OCI-LY1 (cell line): ENCODE results near the gene NFASC.

Experiments
- H2AFZ ChIP-seq: fragments of 200-600 bp; sonication (generic), shearing (Covaris generic); 2 replicates; pipeline ENCODE4 v1.6.0; 2014; ENCODE audit warnings: antibody characterized with exemption, mild to moderate bottlenecking, low read length
- H3F3A ChIP-seq: fragments of 200-600 bp; sonication (generic), shearing (Covaris generic); 2 replicates; pipeline ENCODE4 v1.6.0; 2014; ENCODE audit warnings: mild to moderate bottlenecking, antibody characterized with exemption, low read length, moderate library complexity; ENCODE audit not compliant: insufficient read depth
- H3K27ac ChIP-seq: fragments of 200-600 bp; sonication (generic); 2 replicates; pipeline ENCODE4 v1.5.1; 2014; ENCODE audit warnings: low read length, mixed run types, mild to moderate bottlenecking, low read depth; ENCODE audit not compliant: poor library complexity, severe bottlenecking
- H3K27me3 ChIP-seq: fragments of 200-600 bp; sonication (generic); 2 replicates; pipeline ENCODE4 v1.6.0; 2014; ENCODE audit warnings: antibody characterized with exemption, mild to moderate bottlenecking, low read length, moderate library complexity; ENCODE audit not compliant: insufficient read depth
- H3K36me3 ChIP-seq: fragments of 200-600 bp; sonication (generic); 2 replicates; pipeline ENCODE4 v1.6.1; 2014; ENCODE audit warnings: mild to moderate bottlenecking, antibody characterized with exemption, low read length, moderate library complexity, mixed read lengths; ENCODE audit not compliant: insufficient read depth
- H3K4me1 ChIP-seq: fragments of 200-600 bp; sonication (generic); 2 replicates; pipeline ENCODE4 v1.5.1; 2014; ENCODE audit warnings: mild to moderate bottlenecking, low read length, moderate library complexity; ENCODE audit not compliant: insufficient read depth, severe bottlenecking
- H3K4me2 ChIP-seq: fragments of 200-600 bp; sonication (generic), shearing (Covaris generic); 2 replicates; pipeline ENCODE4 v1.6.1; 2014; ENCODE audit warnings: low read length
- H3K4me3 ChIP-seq: fragments of 200-600 bp; sonication (generic); 2 replicates; pipeline ENCODE4 v1.5.1; 2014; ENCODE audit warnings: low read length, low read depth, mild to moderate bottlenecking, mixed read lengths; ENCODE audit not compliant: poor library complexity, severe bottlenecking
- H3K79me2 ChIP-seq: fragments of 200-600 bp; shearing (Covaris generic); 2 replicates; pipeline ENCODE4 v1.6.1; 2016; ENCODE audit warnings: mixed run types, low read length, mixed read lengths; ENCODE audit not compliant: insufficient read depth
- H3K9ac ChIP-seq: fragments of 200-600 bp; sonication (generic), shearing (Covaris generic); 2 replicates; pipeline ENCODE4 v1.6.1; 2014; ENCODE audit warnings: mild to moderate bottlenecking, low read length, mixed read lengths
- H3K9me2 ChIP-seq: fragments of 200-600 bp; sonication (generic), shearing (Covaris generic); 2 replicates; pipeline ENCODE4 v1.6.1; 2014; ENCODE audit warnings: low read depth, mild to moderate bottlenecking, low read length, mixed read lengths
- H3K9me3 ChIP-seq: fragments of 200-600 bp; shearing (Covaris generic); 2 replicates; pipeline ENCODE4 v1.6.1; 2014; ENCODE audit warnings: low read length, mixed read lengths
- H4K20me1 ChIP-seq: fragments of 200-600 bp; sonication (generic), shearing (Covaris generic); 2 replicates; pipeline ENCODE4 v1.6.0; 2016; ENCODE audit warnings: mild to moderate bottlenecking, low read length; ENCODE audit not compliant: insufficient read depth
- EZH2 ChIP-seq: fragments of 200-600 bp; sonication (generic), shearing (Covaris generic); IDR thresholded peaks from 2 replicates; pipeline ENCODE4 v1.8.0; 2017; ENCODE audit warnings: borderline replicate concordance, mixed run types, mild to moderate bottlenecking, antibody characterized with exemption, low read length, moderate library complexity, mixed read lengths
- TF ChIP-seq, protein P1 (sequence below): fragments of 200-600 bp; sonication (generic), shearing (Covaris generic); IDR thresholded peaks from 2 replicates; pipeline ENCODE4 v1.5.1; 2017; ENCODE audit warnings: mild to moderate bottlenecking, antibody characterized with exemption, low read length, moderate library complexity, mixed read lengths

Gene NFASC

DNA sequence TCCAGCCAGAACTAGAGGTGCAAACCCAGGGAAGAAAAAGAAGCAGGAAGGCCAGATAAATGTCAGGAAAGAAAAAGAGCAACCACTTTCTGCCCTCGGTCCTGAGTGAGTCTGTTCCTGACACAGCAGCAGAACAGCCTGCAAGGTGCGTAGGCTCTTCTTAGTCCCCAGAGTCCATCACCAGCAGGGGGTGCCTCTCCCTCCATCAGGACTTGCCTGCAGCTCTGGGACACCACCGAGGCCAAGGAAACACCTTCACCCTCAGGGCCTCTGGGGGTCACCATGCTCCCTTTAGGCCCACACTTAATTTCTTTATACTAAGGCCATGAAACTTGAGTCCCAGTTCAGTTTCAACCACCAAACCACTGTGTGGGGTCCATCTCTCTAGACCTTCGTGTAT, 43.7 kb upstream of the NFASC start:
- H2AFZ ChIP-seq, result no peak overlapping the region
- H3F3A ChIP-seq, result no peaks in the 10 kb centered on the region
- H3K79me2 ChIP-seq, result no peaks in the 10 kb centered on the region
- no peaks in the 10 kb centered on the region for H4K20me1 ChIP-seq
- no peak overlapping the region for H3K4me3 ChIP-seq
- no peaks in the 10 kb centered on the region for H3K27me3 ChIP-seq
- H3K27ac ChIP-seq, result no peak overlapping the region
- no peaks in the 10 kb centered on the region for H3K9me2 ChIP-seq
- H3K9ac ChIP-seq, result no peak overlapping the region
- H3K36me3 ChIP-seq, result no peaks in the 10 kb centered on the region
- H3K4me2 ChIP-seq, result no peak overlapping the region
- H3K9me3 ChIP-seq, result no peaks in the 10 kb centered on the region
- no peaks in the 10 kb centered on the region for H3K4me1 ChIP-seq
- no peak for TF ChIP-seq EZH2
- TF ChIP-seq, protein P1, sequence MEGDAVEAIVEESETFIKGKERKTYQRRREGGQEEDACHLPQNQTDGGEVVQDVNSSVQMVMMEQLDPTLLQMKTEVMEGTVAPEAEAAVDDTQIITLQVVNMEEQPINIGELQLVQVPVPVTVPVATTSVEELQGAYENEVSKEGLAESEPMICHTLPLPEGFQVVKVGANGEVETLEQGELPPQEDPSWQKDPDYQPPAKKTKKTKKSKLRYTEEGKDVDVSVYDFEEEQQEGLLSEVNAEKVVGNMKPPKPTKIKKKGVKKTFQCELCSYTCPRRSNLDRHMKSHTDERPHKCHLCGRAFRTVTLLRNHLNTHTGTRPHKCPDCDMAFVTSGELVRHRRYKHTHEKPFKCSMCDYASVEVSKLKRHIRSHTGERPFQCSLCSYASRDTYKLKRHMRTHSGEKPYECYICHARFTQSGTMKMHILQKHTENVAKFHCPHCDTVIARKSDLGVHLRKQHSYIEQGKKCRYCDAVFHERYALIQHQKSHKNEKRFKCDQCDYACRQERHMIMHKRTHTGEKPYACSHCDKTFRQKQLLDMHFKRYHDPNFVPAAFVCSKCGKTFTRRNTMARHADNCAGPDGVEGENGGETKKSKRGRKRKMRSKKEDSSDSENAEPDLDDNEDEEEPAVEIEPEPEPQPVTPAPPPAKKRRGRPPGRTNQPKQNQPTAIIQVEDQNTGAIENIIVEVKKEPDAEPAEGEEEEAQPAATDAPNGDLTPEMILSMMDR, result peak; percentile 58

DNA sequence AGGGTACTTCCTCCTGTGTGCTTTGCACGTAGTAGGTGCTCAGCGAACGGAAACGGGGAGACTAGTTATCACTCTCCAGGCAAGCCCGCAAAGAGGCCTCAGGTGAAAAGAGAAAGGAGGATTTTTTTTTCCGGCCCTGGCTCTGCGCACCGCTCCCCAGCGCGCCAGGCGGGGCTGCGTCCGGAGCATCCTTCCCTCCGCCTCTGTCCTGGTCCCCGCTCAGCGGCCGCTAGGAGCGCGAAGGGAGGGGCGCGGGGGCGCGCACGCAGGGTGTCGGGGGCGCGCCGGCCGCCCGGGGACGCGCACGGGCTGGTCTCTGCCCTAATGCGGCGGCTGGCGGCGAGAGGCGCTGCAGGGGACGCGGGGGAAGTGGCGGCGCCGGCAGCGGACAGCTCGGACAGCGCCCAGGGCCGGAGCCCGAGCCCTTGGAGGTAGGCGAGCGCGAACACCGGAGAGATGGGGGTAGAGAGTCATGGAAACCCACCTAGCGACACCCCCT, 42.3 kb upstream of the NFASC start:
- H3K9me3 ChIP-seq, result no peaks in the 10 kb centered on the region
- H3K27me3 ChIP-seq, result no peaks in the 10 kb centered on the region
- H3F3A ChIP-seq, result no peaks in the 10 kb centered on the region
- H3K9me2 ChIP-seq, result no peaks in the 10 kb centered on the region
- no peaks in the 10 kb centered on the region for H3K79me2 ChIP-seq
- H3K27ac ChIP-seq, result no peak overlapping the region
- no peaks in the 10 kb centered on the region for H3K4me1 ChIP-seq
- H4K20me1 ChIP-seq, result no peaks in the 10 kb centered on the region
- H3K4me3 ChIP-seq, result no peak overlapping the region
- H3K4me2 ChIP-seq, result no peak overlapping the region
- H3K36me3 ChIP-seq, result no peaks in the 10 kb centered on the region
- H2AFZ ChIP-seq, result no peak overlapping the region
- H3K9ac ChIP-seq, result no peak overlapping the region
- TF ChIP-seq EZH2, result no peak
- TF ChIP-seq, protein P1, result no peak

DNA sequence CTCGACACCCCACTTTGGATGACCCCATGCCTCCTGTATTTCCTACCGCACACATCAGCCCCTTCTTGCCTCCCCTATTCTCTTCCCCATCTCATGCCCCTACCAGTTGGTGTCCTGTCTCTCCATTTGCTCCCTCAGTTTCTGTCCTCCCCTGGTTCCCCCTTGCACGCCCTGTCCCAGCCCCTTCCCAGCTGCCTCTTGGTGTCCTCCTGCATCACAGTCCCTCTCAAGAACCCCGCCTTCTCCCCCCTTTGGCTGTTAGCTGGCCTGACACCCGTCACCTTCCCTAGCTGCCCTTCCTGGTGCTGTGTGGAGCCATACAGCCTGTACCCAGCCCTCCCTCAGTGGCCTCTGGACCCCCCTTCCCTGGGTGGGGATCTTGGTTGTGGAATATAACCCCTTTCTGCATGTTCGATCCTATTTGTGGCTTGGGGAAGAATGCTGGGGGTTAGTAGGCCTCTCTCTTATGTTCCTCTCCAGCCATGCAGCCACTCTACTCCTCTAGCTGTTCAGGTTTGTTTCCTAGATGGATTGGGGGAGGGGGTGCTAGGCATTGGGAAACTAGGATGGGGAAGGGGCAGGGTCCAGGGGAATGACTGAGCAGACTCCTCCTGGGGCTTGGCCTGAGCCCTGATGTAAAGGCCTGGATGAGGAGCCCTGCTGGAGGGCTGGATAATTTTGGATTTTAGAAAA, 41.4 kb upstream of the NFASC start:
- Histone ChIP-seq H3K9me3 (no peaks in the 10 kb centered on the region), H3K27ac (no peak overlapping the region), H3K4me2 (no peak overlapping the region), H3K27me3 (no peaks in the 10 kb centered on the region), H3K79me2 (no peaks in the 10 kb centered on the region), H3K36me3 (no peaks in the 10 kb centered on the region), H3K4me3 (no peak overlapping the region), H3K9ac (no peak overlapping the region), H3F3A (no peaks in the 10 kb centered on the region), H2AFZ (no peak overlapping the region), H3K4me1 (no peaks in the 10 kb centered on the region), H4K20me1 (no peaks in the 10 kb centered on the region), H3K9me2 (no peaks in the 10 kb centered on the region)
- no peak for TF ChIP-seq EZH2
- TF ChIP-seq, protein P1, result no peak
